ENCODE results near the gene CDC42BPB. TPM values are rescaled to one million over a fixed set of nuclear protein-coding genes. Genes with fewer than 3 reads are reported as not detected.

The CDC42BPB gene
- total RNA-seq, 1 donor, result 118 TPM

- TF ChIP-seq, protein P1, sequence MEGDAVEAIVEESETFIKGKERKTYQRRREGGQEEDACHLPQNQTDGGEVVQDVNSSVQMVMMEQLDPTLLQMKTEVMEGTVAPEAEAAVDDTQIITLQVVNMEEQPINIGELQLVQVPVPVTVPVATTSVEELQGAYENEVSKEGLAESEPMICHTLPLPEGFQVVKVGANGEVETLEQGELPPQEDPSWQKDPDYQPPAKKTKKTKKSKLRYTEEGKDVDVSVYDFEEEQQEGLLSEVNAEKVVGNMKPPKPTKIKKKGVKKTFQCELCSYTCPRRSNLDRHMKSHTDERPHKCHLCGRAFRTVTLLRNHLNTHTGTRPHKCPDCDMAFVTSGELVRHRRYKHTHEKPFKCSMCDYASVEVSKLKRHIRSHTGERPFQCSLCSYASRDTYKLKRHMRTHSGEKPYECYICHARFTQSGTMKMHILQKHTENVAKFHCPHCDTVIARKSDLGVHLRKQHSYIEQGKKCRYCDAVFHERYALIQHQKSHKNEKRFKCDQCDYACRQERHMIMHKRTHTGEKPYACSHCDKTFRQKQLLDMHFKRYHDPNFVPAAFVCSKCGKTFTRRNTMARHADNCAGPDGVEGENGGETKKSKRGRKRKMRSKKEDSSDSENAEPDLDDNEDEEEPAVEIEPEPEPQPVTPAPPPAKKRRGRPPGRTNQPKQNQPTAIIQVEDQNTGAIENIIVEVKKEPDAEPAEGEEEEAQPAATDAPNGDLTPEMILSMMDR (IDR thresholded peaks at IDR 0.05; ENCODE audit: extremely low read depth, low read depth, low read length), result no peak
- H2AFZ ChIP-seq (ENCODE audit: low read length), result no peak overlapping the region
- no peaks in the 10 kb centered on the region for H3K27me3 ChIP-seq (ENCODE audit: insufficient read depth, low read length)
- no peak overlapping the region for H3K4me2 ChIP-seq (ENCODE audit: insufficient read depth, low read length)
- DNase-seq (ENCODE audit: insufficient read length, low spot score, missing footprints), result peak; percentile 90
- peak overlapping the region; percentile 1 for H3K27ac ChIP-seq (ENCODE audit: low read depth, low read length)
- peaks cover 17% of the 10 kb centered on the region for H3K4me1 ChIP-seq (ENCODE audit: insufficient read depth, low read length)
- H3K79me2 ChIP-seq (ENCODE audit: insufficient read depth, low read length), result peaks cover 70% of the 10 kb centered on the region
- H3K9me3 ChIP-seq (ENCODE audit: low read depth, low read length), result peaks cover 6% of the 10 kb centered on the region
- H3K4me3 ChIP-seq (ENCODE audit: insufficient read depth, low read length), result no peak overlapping the region
- H4K20me1 ChIP-seq (ENCODE audit: insufficient read depth, low read length), result peaks cover 25% of the 10 kb centered on the region
- peaks cover 57% of the 10 kb centered on the region for H3K36me3 ChIP-seq (ENCODE audit: insufficient read depth, low read length)
Measured at GRCh38 chr14:102986810-102987579, 70.4 kb downstream of the CDC42BPB start.

GRCh38 chr14:102985665-102986064 lies 71.7 kb downstream of the CDC42BPB start:
- Histone ChIP-seq H3K27me3 (ENCODE audit: insufficient read depth, low read length) (no peaks in the 10 kb centered on the region), H3K4me1 (ENCODE audit: insufficient read depth, low read length) (peaks cover 11% of the 10 kb centered on the region), H3K36me3 (ENCODE audit: insufficient read depth, low read length) (peaks cover 64% of the 10 kb centered on the region), H3K27ac (ENCODE audit: low read depth, low read length) (no peak overlapping the region), H3K79me2 (ENCODE audit: insufficient read depth, low read length) (peaks cover 66% of the 10 kb centered on the region), H3K4me3 (ENCODE audit: insufficient read depth, low read length) (no peak overlapping the region), H3K9me3 (ENCODE audit: low read depth, low read length) (peaks cover 6% of the 10 kb centered on the region), H3K4me2 (ENCODE audit: insufficient read depth, low read length) (no peak overlapping the region), H2AFZ (ENCODE audit: low read length) (no peak overlapping the region), H4K20me1 (ENCODE audit: insufficient read depth, low read length) (peaks cover 30% of the 10 kb centered on the region)
- TF ChIP-seq, protein P1 (IDR thresholded peaks at IDR 0.05; ENCODE audit: extremely low read depth, low read depth, low read length), result no peak
- no peak for DNase-seq (ENCODE audit: insufficient read length, low spot score, missing footprints)

- no peaks in the 10 kb centered on the region for H3K27me3 ChIP-seq (ENCODE audit: insufficient read depth, low read length)
- H3K4me1 ChIP-seq (ENCODE audit: insufficient read depth, low read length), result peaks cover 16% of the 10 kb centered on the region
- H2AFZ ChIP-seq (ENCODE audit: low read length), result no peak overlapping the region
- no peak overlapping the region for H3K27ac ChIP-seq (ENCODE audit: low read depth, low read length)
- H3K36me3 ChIP-seq (ENCODE audit: insufficient read depth, low read length), result peaks cover 67% of the 10 kb centered on the region
- peak; percentile 22 for DNase-seq (ENCODE audit: insufficient read length, low spot score, missing footprints)
- no peak overlapping the region for H3K4me2 ChIP-seq (ENCODE audit: insufficient read depth, low read length)
- TF ChIP-seq, protein P1 (IDR thresholded peaks at IDR 0.05; ENCODE audit: extremely low read depth, low read depth, low read length), result no peak
- H3K9me3 ChIP-seq (ENCODE audit: low read depth, low read length), result peaks cover 6% of the 10 kb centered on the region
- H3K4me3 ChIP-seq (ENCODE audit: insufficient read depth, low read length), result no peak overlapping the region
- H4K20me1 ChIP-seq (ENCODE audit: insufficient read depth, low read length), result peaks cover 32% of the 10 kb centered on the region
- H3K79me2 ChIP-seq (ENCODE audit: insufficient read depth, low read length), result peaks cover 57% of the 10 kb centered on the region
Measured at GRCh38 chr14:102984336-102985102, 72.8 kb downstream of the CDC42BPB start.

GRCh38 chr14:102983496-102983895 lies 73.9 kb downstream of the CDC42BPB start:
- Histone ChIP-seq H3K4me2 (ENCODE audit: insufficient read depth, low read length) (no peak overlapping the region), H3K27ac (ENCODE audit: low read depth, low read length) (no peak overlapping the region), H3K79me2 (ENCODE audit: insufficient read depth, low read length) (peaks cover 48% of the 10 kb centered on the region)

More at GRCh38 chr14:102983496-102983895, 73.9 kb downstream of the CDC42BPB start:
- Histone ChIP-seq H3K36me3 (ENCODE audit: insufficient read depth, low read length) (peaks cover 65% of the 10 kb centered on the region), H3K9me3 (ENCODE audit: low read depth, low read length) (peaks cover 5% of the 10 kb centered on the region), H3K27me3 (ENCODE audit: insufficient read depth, low read length) (no peaks in the 10 kb centered on the region), H4K20me1 (ENCODE audit: insufficient read depth, low read length) (peaks cover 32% of the 10 kb centered on the region), H2AFZ (ENCODE audit: low read length) (no peak overlapping the region), H3K4me3 (ENCODE audit: insufficient read depth, low read length) (no peak overlapping the region), H3K4me1 (ENCODE audit: insufficient read depth, low read length) (peaks cover 16% of the 10 kb centered on the region)
- DNase-seq (ENCODE audit: insufficient read length, low spot score, missing footprints), result peak; percentile 63
- TF ChIP-seq, protein P1 (IDR thresholded peaks at IDR 0.05; ENCODE audit: extremely low read depth, low read depth, low read length), result no peak
